CD14-positive monocyte (primary cell): ENCODE results near the gene ZBTB32. TPM values are rescaled to one million over a fixed set of nuclear protein-coding genes. Genes with fewer than 3 reads are reported as not detected.
A peak's percentile ranks its signal among the peaks of the same experiment; 100 is the strongest.

Experiments
- DNase-seq, 3 donors: peaks; one replicate each; pipeline ENCODE4 v3.0.0-alpha.2; 2011 to 2022
- H2AFZ ChIP-seq: 2 replicates; pipeline ENCODE4 v1.6.0; 2012; ENCODE audit warnings: mild to moderate bottlenecking, low read depth, low read length, inconsistent platforms; ENCODE audit not compliant: insufficient read depth, poor library complexity, severe bottlenecking
- H3K27ac ChIP-seq, 2 donors: 1 replicate in 1 of 2; 2 replicates in 1 of 2; pipeline ENCODE4 v1.5.1; 2012 to 2013; ENCODE audit warnings: low read length in 2 of 2, control low read depth in 1 of 2, inconsistent platforms in 1 of 2, low read depth in 1 of 2, mild to moderate bottlenecking in 1 of 2
- H3K27me3 ChIP-seq, 2 donors: one replicate each; pipeline versions ENCODE4 v1.6.0 to v1.6.1; 2011 to 2013; ENCODE audit warnings: low read length in 2 of 2; ENCODE audit not compliant: control insufficient read depth in 2 of 2, insufficient read depth in 2 of 2
- H3K36me3 ChIP-seq, 2 donors: replicated peaks in 1 of 2; 1 replicate in 1 of 2; 2 replicates in 1 of 2; pipeline versions ENCODE4 v1.5.1 to v1.6.1; 2012 to 2013; ENCODE audit warnings: low read length in 2 of 2, control low read depth in 1 of 2, inconsistent platforms in 1 of 2, mild to moderate bottlenecking in 1 of 2; ENCODE audit not compliant: insufficient read depth in 2 of 2, control insufficient read depth in 1 of 2
- H3K4me1 ChIP-seq, 2 donors: 1 replicate in 1 of 2; 2 replicates in 1 of 2; pipeline versions ENCODE4 v1.5.1 to v1.6.1; 2012 to 2013; ENCODE audit warnings: low read length in 2 of 2, control low read depth in 1 of 2, inconsistent platforms in 1 of 2, mild to moderate bottlenecking in 1 of 2, moderate library complexity in 1 of 2; ENCODE audit not compliant: insufficient read depth in 2 of 2, control insufficient read depth in 1 of 2
- H3K4me2 ChIP-seq: replicated peaks from 2 replicates; pipeline ENCODE3; 2012; ENCODE audit warnings: low read length, moderate library complexity, mild to moderate bottlenecking; ENCODE audit not compliant: poor library complexity, severe bottlenecking; ENCODE audit errors: extremely low read depth
- H3K4me3 ChIP-seq, 3 experiments: fragments of 200-600 bp in 1 of 3; sonication (generic) in 1 of 3; replicated peaks in 1 of 3; 1 replicate in 2 of 3; 2 replicates in 1 of 3; pipeline ENCODE4 v1.5.1; 2011 to 2013; ENCODE audit warnings: low read length in 3 of 3, mild to moderate bottlenecking in 3 of 3, control low read depth in 2 of 3, low read depth in 2 of 3, inconsistent platforms in 1 of 3, moderate library complexity in 1 of 3
- H3K79me2 ChIP-seq: 2 replicates; pipeline ENCODE4 v1.6.0; 2012; ENCODE audit warnings: mild to moderate bottlenecking, control low read depth, inconsistent platforms, low read length, moderate library complexity; ENCODE audit not compliant: insufficient read depth
- H3K9ac ChIP-seq: 2 replicates; pipeline ENCODE4 v1.6.0; 2017; ENCODE audit warnings: low read length, mild to moderate bottlenecking; ENCODE audit not compliant: insufficient read depth, poor library complexity, severe bottlenecking
- H3K9me3 ChIP-seq, 2 donors: replicated peaks in 1 of 2; 1 replicate in 1 of 2; 2 replicates in 1 of 2; pipeline versions ENCODE4 v1.5.1 to v1.6.1; 2012 to 2013; ENCODE audit warnings: low read length in 2 of 2, control low read depth in 1 of 2; ENCODE audit not compliant: control insufficient read depth in 1 of 2, insufficient read depth in 1 of 2
- H4K20me1 ChIP-seq: 2 replicates; pipeline ENCODE4 v1.6.0; 2012; ENCODE audit warnings: mild to moderate bottlenecking, low read length, control low read depth, moderate library complexity; ENCODE audit not compliant: insufficient read depth
- H3K27ac Mint-ChIP-seq, 7 donors: one replicate each; pipeline ENCODE4 v1.8.0; 2020; ENCODE audit warnings: mild to moderate bottlenecking in 7 of 7, mixed read lengths in 7 of 7, moderate library complexity in 6 of 7, inconsistent platforms in 2 of 7
- H3K27me3 Mint-ChIP-seq, 3 donors: one replicate each; pipeline ENCODE4 v1.8.0; 2021 to 2022; ENCODE audit warnings: low read depth in 3 of 3, mild to moderate bottlenecking in 3 of 3, mixed read lengths in 3 of 3, moderate library complexity in 3 of 3, inconsistent platforms in 1 of 3
- H3K36me3 Mint-ChIP-seq, 2 donors: one replicate each; pipeline ENCODE4 v1.8.0; 2020; ENCODE audit warnings: mixed read lengths in 2 of 2, inconsistent platforms in 1 of 2, mild to moderate bottlenecking in 1 of 2
- H3K4me1 Mint-ChIP-seq: one replicate; pipeline ENCODE4 v1.8.0; 2020; ENCODE audit warnings: mild to moderate bottlenecking, mixed read lengths
- H3K4me3 Mint-ChIP-seq, 2 donors: one replicate each; pipeline ENCODE4 v1.8.0; 2020; ENCODE audit warnings: mild to moderate bottlenecking in 2 of 2, mixed read lengths in 2 of 2, moderate library complexity in 1 of 2
- H3K9me3 Mint-ChIP-seq, 7 donors: one replicate each; pipeline ENCODE4 v1.8.0; 2020 to 2022; ENCODE audit warnings: mixed read lengths in 7 of 7, mild to moderate bottlenecking in 6 of 7, moderate library complexity in 6 of 7, inconsistent platforms in 2 of 7
- WGBS: methylation state at CpG from one replicate; pipeline ENCODE4 v1.1.5; 2013; ENCODE audit warnings: missing lambda C conversion rate; ENCODE audit not compliant: insufficient coverage; 5-methylcytosine and 5-hydroxymethylcytosine counted together
- intact Hi-C, 2 donors: fragments of 100-400 bp; cut with micrococcal nuclease; formaldehyde crosslinking; loops; one replicate each; pipeline versions ENCODE4 v1.15.0 to v1.15.1; 2023
- polyA plus RNA-seq, 3 donors: library from polyadenylated mRNA; depleted of rRNA in 1 of 3; unstranded in 2 of 3; stranded (reverse) in 1 of 3; fragments of 300-500 nt in 2 of 3; fragments of >200 nt in 1 of 3; fragmentation: Illumina TruSeq in 2 of 3; gene quantifications; 1 replicate in 2 of 3; 2 replicates in 1 of 3; pipeline ENCODE4 v1.2.3, GENCODE V29; 2012 to 2021
- TF ChIP-seq, protein P1 (sequence below): fragments of 200-600 bp; IDR thresholded peaks from one replicate; pipeline ENCODE4 v1.8.0; 2022; ENCODE audit warnings: antibody characterized with exemption, mild to moderate bottlenecking

ZBTB32 gene
- polyA plus RNA-seq, 3 donors, result 0.05 TPM; not detected in 2

DNA sequence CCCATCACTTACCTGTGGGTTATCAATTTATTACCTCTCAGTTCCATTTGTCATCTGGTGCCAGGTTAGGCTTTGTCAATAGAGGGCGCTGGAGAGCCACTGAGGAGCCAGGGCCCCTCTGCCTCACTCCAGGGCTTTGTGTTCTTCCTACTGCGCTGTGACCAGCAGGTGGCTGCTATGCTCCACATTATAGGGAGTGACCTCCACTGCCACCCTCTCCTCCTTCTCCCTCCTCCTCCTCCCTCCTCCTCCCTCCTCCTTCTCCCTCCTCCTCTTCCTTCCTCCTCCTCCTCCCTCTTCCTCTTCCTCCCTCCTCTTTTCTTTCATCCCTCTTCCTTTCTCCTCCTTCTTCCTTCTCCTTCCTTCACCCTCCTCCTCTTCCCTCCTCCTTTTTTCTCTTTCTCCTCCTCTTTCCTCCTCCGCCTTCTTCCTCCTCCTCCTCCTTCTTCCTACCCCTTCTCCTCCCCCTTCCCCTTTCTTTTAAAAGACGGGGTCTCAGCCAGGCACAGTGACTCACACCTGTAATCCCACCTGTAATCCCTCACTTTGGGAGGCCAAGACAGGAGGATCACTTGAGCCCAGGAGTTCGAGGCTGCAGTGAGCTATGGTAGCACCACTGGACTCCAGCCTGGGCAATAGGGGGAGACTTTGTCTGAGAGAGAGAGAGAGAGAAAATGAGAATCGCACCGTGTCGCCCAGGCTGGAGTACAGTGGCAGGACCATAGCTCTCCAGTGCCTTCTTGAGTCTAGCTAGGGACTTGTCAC lies 10.3 kb upstream of the ZBTB32 start:
- H3K4me3 ChIP-seq, result no peak overlapping the region
- H3K4me3 Mint-ChIP-seq, result no peak overlapping the region

DNA sequence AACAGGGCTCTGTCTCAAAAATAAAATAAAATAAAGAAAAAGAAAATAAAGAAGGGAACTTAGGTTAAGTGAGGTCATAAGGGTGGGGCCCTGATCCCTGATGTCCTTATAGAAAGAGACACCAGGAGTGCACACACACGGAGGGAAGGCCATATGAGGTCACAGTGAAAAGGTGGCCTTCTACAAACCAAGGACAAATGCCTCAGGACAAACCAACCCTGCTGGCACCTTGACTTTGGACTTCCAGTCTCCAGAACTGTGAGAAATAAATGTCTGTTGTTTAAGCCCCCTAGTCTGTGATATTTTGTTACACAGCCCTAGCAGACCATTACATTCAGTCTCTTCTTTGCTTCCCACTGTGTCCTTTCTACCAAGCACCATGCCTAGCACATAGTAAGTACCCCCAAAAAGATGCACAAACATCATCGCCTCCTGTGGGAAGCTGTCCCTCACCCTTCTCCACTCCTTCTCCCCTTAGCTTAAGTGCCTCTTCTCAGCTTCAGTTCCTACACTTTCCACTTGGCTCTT lies 8.4 kb upstream of the ZBTB32 start:
- H3K4me1 Mint-ChIP-seq, result no peaks in the 10 kb centered on the region
- H3K9ac ChIP-seq, result no peak overlapping the region
- no peak overlapping the region for H2AFZ ChIP-seq
- H3K79me2 ChIP-seq, result no peaks in the 10 kb centered on the region
- no peak overlapping the region for H3K4me3 ChIP-seq
- H3K27me3 ChIP-seq, result no peaks in the 10 kb centered on the region
- H3K27me3 Mint-ChIP-seq, result peaks cover 4 to 12% (median 9%) of the 10 kb centered on the region in 3 donors
- intact Hi-C loops, result no loop called here
- H3K9me3 ChIP-seq, result no peaks in the 10 kb centered on the region
- H3K4me1 ChIP-seq, result no peaks in the 10 kb centered on the region
- no peak overlapping the region for H3K27ac ChIP-seq
- no peak overlapping the region for H3K4me2 ChIP-seq
- no peaks in the 10 kb centered on the region for H4K20me1 ChIP-seq
- no peaks in the 10 kb centered on the region for H3K36me3 Mint-ChIP-seq
- no peak overlapping the region for H3K4me3 Mint-ChIP-seq
- no peak for DNase-seq
- H3K27ac Mint-ChIP-seq, result no peak overlapping the region
- TF ChIP-seq, protein P1, sequence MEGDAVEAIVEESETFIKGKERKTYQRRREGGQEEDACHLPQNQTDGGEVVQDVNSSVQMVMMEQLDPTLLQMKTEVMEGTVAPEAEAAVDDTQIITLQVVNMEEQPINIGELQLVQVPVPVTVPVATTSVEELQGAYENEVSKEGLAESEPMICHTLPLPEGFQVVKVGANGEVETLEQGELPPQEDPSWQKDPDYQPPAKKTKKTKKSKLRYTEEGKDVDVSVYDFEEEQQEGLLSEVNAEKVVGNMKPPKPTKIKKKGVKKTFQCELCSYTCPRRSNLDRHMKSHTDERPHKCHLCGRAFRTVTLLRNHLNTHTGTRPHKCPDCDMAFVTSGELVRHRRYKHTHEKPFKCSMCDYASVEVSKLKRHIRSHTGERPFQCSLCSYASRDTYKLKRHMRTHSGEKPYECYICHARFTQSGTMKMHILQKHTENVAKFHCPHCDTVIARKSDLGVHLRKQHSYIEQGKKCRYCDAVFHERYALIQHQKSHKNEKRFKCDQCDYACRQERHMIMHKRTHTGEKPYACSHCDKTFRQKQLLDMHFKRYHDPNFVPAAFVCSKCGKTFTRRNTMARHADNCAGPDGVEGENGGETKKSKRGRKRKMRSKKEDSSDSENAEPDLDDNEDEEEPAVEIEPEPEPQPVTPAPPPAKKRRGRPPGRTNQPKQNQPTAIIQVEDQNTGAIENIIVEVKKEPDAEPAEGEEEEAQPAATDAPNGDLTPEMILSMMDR, result no peak
- H3K9me3 Mint-ChIP-seq, result no peaks in the 10 kb centered on the region
- WGBS, result 100% methylated on average over 1 of the region's 2 CpGs
- H3K36me3 ChIP-seq, result no peaks in the 10 kb centered on the region

More for the DNA sequence above, 10.3 kb upstream of the ZBTB32 start:
- Mint-ChIP-seq H3K9me3 (peaks cover 0 to 5% (median 2%) of the 10 kb centered on the region in 7 donors), H3K36me3 (no peaks in the 10 kb centered on the region), H3K27me3 (peaks cover 2 to 10% (median 8%) of the 10 kb centered on the region in 3 donors), H3K27ac (peak overlapping the region in 1 of 7 donors; percentile 40), H3K4me1 (no peaks in the 10 kb centered on the region)
- H3K27me3 ChIP-seq, result no peaks in the 10 kb centered on the region
- no peak overlapping the region for H3K27ac ChIP-seq
- no peak overlapping the region for H3K9ac ChIP-seq
- no peaks in the 10 kb centered on the region for H3K9me3 ChIP-seq
- no peak overlapping the region for H3K4me2 ChIP-seq
- no peaks in the 10 kb centered on the region for H3K4me1 ChIP-seq
- H4K20me1 ChIP-seq, result no peaks in the 10 kb centered on the region
- peak; percentile 72 to 82 (median 78) for DNase-seq
- TF ChIP-seq, protein P1, result peak; percentile 95
- H3K36me3 ChIP-seq, result no peaks in the 10 kb centered on the region
- intact Hi-C loops, result loop anchor here (1.0 to 5.0 kb wide), 2 partner anchors 22 to 238 kb away; no protein-coding TSS in a partner anchor
- H2AFZ ChIP-seq, result no peak overlapping the region
- H3K79me2 ChIP-seq, result no peaks in the 10 kb centered on the region
- 0% methylated on average over 2 of the region's 8 CpGs for WGBS
